Measurements from ENCODE around the gene RAPGEF5. TPM values are rescaled to one million over a fixed set of nuclear protein-coding genes. Genes with fewer than 3 reads are reported as not detected.

RAPGEF5 gene
- total RNA-seq, 4 donors from 2014 or later, result 21.2 to 27.0 (median 24.1) TPM

GRCh38 chr7:22399091-22399490 lies 42.1 kb upstream of the RAPGEF5 start:
- Histone ChIP-seq H3K9me3 (no peaks in the 10 kb centered on the region), H3K36me3 (no peaks in the 10 kb centered on the region), H3K27me3 (no peaks in the 10 kb centered on the region), H3K4me1 (no peaks in the 10 kb centered on the region), H3K27ac (replicated peaks in 1 of 4) (no peak overlapping the region), H3K4me3 (no peak overlapping the region)
- intact Hi-C loops (cut with DNase I), result no loop called here
- TF ChIP-seq POLR2A (IDR thresholded peaks at IDR 0.05; ENCODE audit: low read depth), result no peak
- TF ChIP-seq EP300 (IDR thresholded peaks at IDR 0.05), result no peak
- TF ChIP-seq POLR2AphosphoS5 (IDR thresholded peaks at IDR 0.05), result no peak
- TF ChIP-seq CTCF (IDR thresholded peaks at IDR 0.05), result no peak
- DNase-seq (ENCODE audit: extremely low spot score), result no peak

- no peaks in the 10 kb centered on the region for H3K27me3 ChIP-seq
- WGBS, result 53% methylated on average over 5 of the region's 5 CpGs
- H3K9me3 ChIP-seq, result no peaks in the 10 kb centered on the region
- intact Hi-C loops (cut with DNase I), result no loop called here
- no peak overlapping the region for H3K27ac ChIP-seq (replicated peaks in 1 of 4)
- no peaks in the 10 kb centered on the region for H3K4me1 ChIP-seq
- TF ChIP-seq CTCF (IDR thresholded peaks at IDR 0.05), result no peak
- DNase-seq (ENCODE audit: extremely low spot score), result no peak
- H3K36me3 ChIP-seq, result no peaks in the 10 kb centered on the region
- no peak overlapping the region for H3K4me3 ChIP-seq
Observed at GRCh38 chr7:22397981-22398380, 41.0 kb upstream of the RAPGEF5 start.

- no peaks in the 10 kb centered on the region for H3K4me1 ChIP-seq
- H3K9me3 ChIP-seq, result no peaks in the 10 kb centered on the region
- 76% methylated on average over 6 of the region's 6 CpGs for WGBS
- DNase-seq (ENCODE audit: extremely low spot score), result no peak
- no peaks in the 10 kb centered on the region for H3K27me3 ChIP-seq
- H3K36me3 ChIP-seq, result no peaks in the 10 kb centered on the region
- no peak for TF ChIP-seq CTCF (IDR thresholded peaks at IDR 0.05)
- no peak overlapping the region for H3K4me3 ChIP-seq
- intact Hi-C loops (cut with DNase I), result no loop called here
- H3K27ac ChIP-seq (replicated peaks in 1 of 4), result no peak overlapping the region
Observed at GRCh38 chr7:22395222-22395621, 38.3 kb upstream of the RAPGEF5 start.

- intact Hi-C loops (cut with DNase I), result no loop called here
- no peaks in the 10 kb centered on the region for H3K27me3 ChIP-seq
- no peaks in the 10 kb centered on the region for H3K9me3 ChIP-seq
- WGBS, result 79% methylated on average over 3 of the region's 3 CpGs
- H3K4me3 ChIP-seq, result no peak overlapping the region
- TF ChIP-seq EP300 (IDR thresholded peaks at IDR 0.05), result no peak
- TF ChIP-seq POLR2AphosphoS5 (IDR thresholded peaks at IDR 0.05), result no peak
- no peak for TF ChIP-seq POLR2A (IDR thresholded peaks at IDR 0.05; ENCODE audit: low read depth)
- TF ChIP-seq CTCF (IDR thresholded peaks at IDR 0.05), result no peak
- H3K27ac ChIP-seq (replicated peaks in 1 of 4), result no peak overlapping the region
- DNase-seq (ENCODE audit: extremely low spot score), result no peak
- H3K36me3 ChIP-seq, result no peaks in the 10 kb centered on the region
- no peaks in the 10 kb centered on the region for H3K4me1 ChIP-seq
Observed at GRCh38 chr7:22394739-22395138, 37.8 kb upstream of the RAPGEF5 start.

- no peak overlapping the region for H3K4me3 ChIP-seq
- H3K9me3 ChIP-seq, result no peaks in the 10 kb centered on the region
- no peaks in the 10 kb centered on the region for H3K4me1 ChIP-seq
- H3K36me3 ChIP-seq, result no peaks in the 10 kb centered on the region
- H3K27ac ChIP-seq (replicated peaks in 1 of 4), result no peak overlapping the region
- DNase-seq (ENCODE audit: extremely low spot score), result no peak
- TF ChIP-seq EP300 (IDR thresholded peaks at IDR 0.05), result no peak
- no peak for TF ChIP-seq CTCF (IDR thresholded peaks at IDR 0.05)
- no peak for TF ChIP-seq POLR2AphosphoS5 (IDR thresholded peaks at IDR 0.05)
- no peak for TF ChIP-seq POLR2A (IDR thresholded peaks at IDR 0.05; ENCODE audit: low read depth)
- WGBS, result 63% methylated on average over 13 of the region's 13 CpGs
- H3K27me3 ChIP-seq, result no peaks in the 10 kb centered on the region
- intact Hi-C loops (cut with DNase I), result no loop called here
Observed at GRCh38 chr7:22393913-22394729, 37.2 kb upstream of the RAPGEF5 start.

Measured in esophagus muscularis mucosa (tissue), 4 donors.